Sigmoid colon (tissue), 7 donors: ENCODE measurements around the gene ELOB. TPM values are rescaled to one million over a fixed set of nuclear protein-coding genes. Genes with fewer than 3 reads are reported as not detected.
A peak's percentile ranks its signal among the peaks of the same experiment; 100 is the strongest.

Experiments
- DNase-seq: peaks from one replicate; pipeline ENCODE4 v3.0.0-alpha.2; 2019
- H3K27ac ChIP-seq, 4 donors: fragments of 200-600 bp; sonication (generic); one replicate each; pipeline ENCODE4 v1.5.1; 2016 to 2019; ENCODE audit warnings: mild to moderate bottlenecking in 1 of 4
- H3K27me3 ChIP-seq, 3 donors: fragments of 200-600 bp; sonication (generic); one replicate each; pipeline ENCODE4 v1.5.1; 2019; ENCODE audit warnings: mild to moderate bottlenecking in 1 of 3
- H3K36me3 ChIP-seq, 4 donors: fragments of 200-600 bp; sonication (generic); one replicate each; pipeline ENCODE4 v1.5.1; 2016 to 2019
- H3K4me1 ChIP-seq, 4 donors: fragments of 200-600 bp; sonication (generic); one replicate each; pipeline ENCODE4 v1.5.1; 2017 to 2019
- H3K4me3 ChIP-seq, 4 donors: fragments of 200-600 bp; sonication (generic); one replicate each; pipeline ENCODE4 v1.5.1; 2017 to 2019; ENCODE audit warnings: mild to moderate bottlenecking in 2 of 4, moderate library complexity in 1 of 4
- H3K9me3 ChIP-seq, 4 donors: fragments of 200-600 bp in 3 of 4; sonication (generic) in 3 of 4; one replicate each; pipeline versions ENCODE4 v1.5.1 to v1.6.1; 2013 to 2019
- EP300 ChIP-seq, 4 donors: sonication (generic); formaldehyde crosslinking; IDR thresholded peaks; one replicate each; pipeline ENCODE4 v1.6.1; 2017; ENCODE audit warnings: antibody characterized with exemption in 4 of 4
- POLR2A ChIP-seq, 2 donors: fragments of 450-650 bp; IDR thresholded peaks; one replicate each; pipeline ENCODE4 v1.6.1; 2016; ENCODE audit warnings: antibody characterized with exemption in 2 of 2, mild to moderate bottlenecking in 2 of 2, moderate library complexity in 2 of 2
- POLR2AphosphoS5 ChIP-seq, 4 donors: sonication (generic); formaldehyde crosslinking; IDR thresholded peaks; one replicate each; pipeline ENCODE4 v1.6.1; 2017; ENCODE audit warnings: antibody characterized with exemption in 4 of 4
- WGBS, 2 donors: extraction: QIAGEN DNeasy Blood & Tissue Kit; methylation state at CpG; one replicate each; pipeline ENCODE4 v1.1.7; 2013; 5-methylcytosine and 5-hydroxymethylcytosine counted together
- intact Hi-C: fragments of 100-400 bp; cut with DNase I; formaldehyde crosslinking; loops from one replicate; pipeline ENCODE4 v1.15.1; 2023
- polyA plus RNA-seq, 3 donors: library from polyadenylated mRNA; stranded (reverse); fragments of 200-250 nt; gene quantifications; one replicate each; pipeline ENCODE4 v1.2.3, GENCODE V29; 2013
- total RNA-seq, 4 donors: library from RNA; depleted of rRNA; stranded (reverse); fragments of >200 nt; gene quantifications; one replicate each; pipeline ENCODE4 v1.1.0, GENCODE V29; 2016
- TF ChIP-seq, protein P1 (sequence below), 4 experiments: fragments of 450-650 bp in 3 of 4; fragments of 200-600 bp in 1 of 4; IDR thresholded peaks; one replicate each; pipeline ENCODE4 v1.5.1; 2016 to 2019; ENCODE audit warnings: antibody characterized with exemption in 4 of 4, mild to moderate bottlenecking in 3 of 4, moderate library complexity in 2 of 4
- donor health status: healthy with polysubstance abuse.
- donor health status: Bipolar disorder and iron deficiency.
- donor health status: healthy.

The ELOB gene
- total RNA-seq (1,000 to 10,000 TPM in 1 of 4 donors, 100 to 1,000 TPM in 3; 329 to 1,166 (median 508) TPM), polyA plus RNA-seq (100 to 1,000 TPM; 454 to 984 (median 463) TPM)

DNA sequence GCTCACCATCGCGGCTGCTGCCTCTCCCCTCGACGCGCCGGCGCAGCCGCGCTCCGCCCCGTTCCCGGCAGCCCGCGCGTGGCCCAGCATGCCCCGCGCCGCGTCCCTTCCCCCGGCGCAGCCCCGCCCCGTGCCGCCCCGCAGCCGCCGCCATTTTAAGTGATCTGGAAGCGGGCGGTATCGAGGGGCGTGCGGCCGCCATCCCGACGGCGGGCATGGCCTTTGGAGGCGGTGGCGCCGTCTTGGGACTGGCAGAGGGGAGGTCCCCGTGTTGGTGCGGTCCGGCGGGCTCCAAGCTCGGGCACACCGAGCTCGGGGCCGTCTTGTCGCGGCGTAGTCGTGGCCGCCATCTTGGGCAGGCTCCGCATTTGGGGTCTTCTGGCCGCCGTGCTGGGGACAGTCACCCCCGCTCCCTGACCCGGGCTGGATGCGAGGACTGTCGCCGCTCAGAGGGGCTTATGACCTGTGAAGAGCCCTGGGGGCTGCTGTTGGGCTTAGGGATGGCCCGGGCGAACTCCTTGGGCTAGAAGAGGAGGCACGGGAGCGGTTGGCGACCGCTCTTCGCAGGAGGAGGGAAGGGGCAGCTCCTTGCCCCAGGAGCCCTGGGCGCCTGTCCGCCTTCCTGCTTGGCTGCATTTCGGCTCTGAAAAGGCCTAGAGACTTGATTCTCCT, at the start of gene ELOB:
ELOB (minus strand) TSS at position 50 of the 672 bp plus-strand sequence; CDS start at position 9, 41 bp downstream.
- no peaks in the 10 kb centered on the region for H3K9me3 ChIP-seq
- peak within 1 kb of the TSS; percentile 93 to 100 (median 98) for H3K27ac ChIP-seq
- peak; percentile 93 for DNase-seq
- intact Hi-C loops: loop anchor here (5.0 to 10.0 kb wide), 3 partner anchors 95 to 377 kb away; partner anchors contain the start of genes CEMP1 and KCTD5
- no peaks in the 10 kb centered on the region for H3K27me3 ChIP-seq
- peak within 1 kb of the TSS; percentile 68 to 99 (median 88) for H3K4me3 ChIP-seq
- TF ChIP-seq POLR2A (IDR thresholded peaks at IDR 0.05): peak; percentile 52 to 55
- TF ChIP-seq POLR2AphosphoS5 (IDR thresholded peaks at IDR 0.05): peak; percentile 73 to 92 (median 84)
- peak in 1 of 4 donors; percentile 6 for TF ChIP-seq EP300 (IDR thresholded peaks at IDR 0.05)
- TF ChIP-seq, protein P1, sequence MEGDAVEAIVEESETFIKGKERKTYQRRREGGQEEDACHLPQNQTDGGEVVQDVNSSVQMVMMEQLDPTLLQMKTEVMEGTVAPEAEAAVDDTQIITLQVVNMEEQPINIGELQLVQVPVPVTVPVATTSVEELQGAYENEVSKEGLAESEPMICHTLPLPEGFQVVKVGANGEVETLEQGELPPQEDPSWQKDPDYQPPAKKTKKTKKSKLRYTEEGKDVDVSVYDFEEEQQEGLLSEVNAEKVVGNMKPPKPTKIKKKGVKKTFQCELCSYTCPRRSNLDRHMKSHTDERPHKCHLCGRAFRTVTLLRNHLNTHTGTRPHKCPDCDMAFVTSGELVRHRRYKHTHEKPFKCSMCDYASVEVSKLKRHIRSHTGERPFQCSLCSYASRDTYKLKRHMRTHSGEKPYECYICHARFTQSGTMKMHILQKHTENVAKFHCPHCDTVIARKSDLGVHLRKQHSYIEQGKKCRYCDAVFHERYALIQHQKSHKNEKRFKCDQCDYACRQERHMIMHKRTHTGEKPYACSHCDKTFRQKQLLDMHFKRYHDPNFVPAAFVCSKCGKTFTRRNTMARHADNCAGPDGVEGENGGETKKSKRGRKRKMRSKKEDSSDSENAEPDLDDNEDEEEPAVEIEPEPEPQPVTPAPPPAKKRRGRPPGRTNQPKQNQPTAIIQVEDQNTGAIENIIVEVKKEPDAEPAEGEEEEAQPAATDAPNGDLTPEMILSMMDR (IDR thresholded peaks at IDR 0.05): no peak
- WGBS, 2 donors: 0 to 1% methylated on average over 70 of the region's 70 CpGs
- peaks cover 4 to 33% (median 26%) of the 10 kb centered on the region in 4 donors for H3K4me1 ChIP-seq
- H3K36me3 ChIP-seq: peaks cover 0 to 31% (median 14%) of the 10 kb centered on the region in 4 donors

DNA sequence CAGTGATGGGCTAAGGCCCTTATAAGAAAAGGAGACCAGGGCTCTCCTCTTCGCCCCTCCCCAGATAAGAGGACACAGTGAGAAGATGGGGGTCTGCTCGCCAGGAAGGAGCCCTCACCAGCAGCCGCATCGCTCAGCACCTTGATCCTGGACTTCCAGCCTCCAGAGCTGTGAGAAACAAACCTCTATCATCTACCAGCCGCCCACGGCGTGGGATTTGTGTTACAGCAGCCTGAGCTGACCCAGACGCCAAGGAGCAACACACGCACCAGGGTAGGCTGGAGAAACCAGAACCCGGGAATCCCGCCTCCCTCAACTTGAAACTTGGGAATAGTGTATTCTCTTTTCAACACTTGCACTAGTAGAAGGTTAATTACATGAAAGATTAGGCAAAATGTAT, 48.8 kb upstream of the ELOB start:
- DNase-seq: peak; percentile 19
- no peaks in the 10 kb centered on the region for H3K9me3 ChIP-seq
- H3K4me1 ChIP-seq: no peaks in the 10 kb centered on the region
- no peaks in the 10 kb centered on the region for H3K36me3 ChIP-seq
- no peak for TF ChIP-seq EP300 (IDR thresholded peaks at IDR 0.05)
- TF ChIP-seq, protein P1 (IDR thresholded peaks at IDR 0.05): no peak
- TF ChIP-seq POLR2AphosphoS5 (IDR thresholded peaks at IDR 0.05): no peak
- TF ChIP-seq POLR2A (IDR thresholded peaks at IDR 0.05): no peak
- peaks cover 0 to 23% (median 0%) of the 10 kb centered on the region in 3 donors for H3K27me3 ChIP-seq
- intact Hi-C loops: no loop called here
- no peak overlapping the region for H3K4me3 ChIP-seq
- 89 to 90% methylated on average over 11 of the region's 11 CpGs for WGBS, 2 donors
- no peak overlapping the region for H3K27ac ChIP-seq

DNA sequence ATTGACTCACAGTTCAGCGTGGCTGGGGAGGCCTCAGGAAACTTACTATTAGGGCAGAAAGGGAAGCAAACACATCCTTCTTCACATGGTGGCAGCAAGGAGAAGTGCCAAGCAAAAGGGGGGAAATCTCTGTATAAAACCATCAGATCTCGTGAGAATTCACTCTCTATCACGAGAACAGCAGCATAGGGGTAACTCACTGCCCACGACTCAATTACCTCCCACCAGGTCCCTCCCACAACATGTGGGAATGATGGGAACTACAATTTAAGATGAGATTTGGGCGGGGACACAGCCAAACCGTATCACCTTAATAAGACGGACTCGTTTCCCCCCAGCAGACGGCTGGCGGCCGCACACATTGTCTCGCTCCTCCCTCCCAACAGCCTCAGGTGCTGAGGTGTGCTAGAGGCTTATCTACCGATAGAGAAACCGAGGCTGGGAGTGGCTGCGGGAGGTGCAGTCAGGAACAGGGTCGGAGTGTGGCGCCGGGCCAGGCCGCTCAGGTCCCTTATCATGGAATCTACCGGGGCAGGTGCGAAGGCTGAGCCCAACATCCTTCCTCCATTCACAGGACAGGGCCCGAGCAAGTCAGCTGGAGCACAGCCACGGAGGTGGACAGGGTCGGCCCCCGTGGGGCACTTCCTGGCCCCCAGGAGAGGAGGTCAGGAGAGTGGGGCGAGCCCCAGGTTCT, 48.1 kb upstream of the ELOB start:
- Histone ChIP-seq H3K4me3 (no peak overlapping the region), H3K4me1 (no peaks in the 10 kb centered on the region), H3K27ac (no peak overlapping the region), H3K9me3 (no peaks in the 10 kb centered on the region), H3K36me3 (no peaks in the 10 kb centered on the region), H3K27me3 (peaks cover 0 to 24% (median 0%) of the 10 kb centered on the region in 3 donors)
- intact Hi-C loops: no loop called here
- TF ChIP-seq EP300 (IDR thresholded peaks at IDR 0.05) (no peak), POLR2AphosphoS5 (IDR thresholded peaks at IDR 0.05) (no peak), POLR2A (IDR thresholded peaks at IDR 0.05) (no peak)
- TF ChIP-seq, protein P1 (IDR thresholded peaks at IDR 0.05): no peak
- WGBS, 2 donors: 75 to 84% methylated on average over 26 of the region's 26 CpGs
- DNase-seq: peak; percentile 56

DNA sequence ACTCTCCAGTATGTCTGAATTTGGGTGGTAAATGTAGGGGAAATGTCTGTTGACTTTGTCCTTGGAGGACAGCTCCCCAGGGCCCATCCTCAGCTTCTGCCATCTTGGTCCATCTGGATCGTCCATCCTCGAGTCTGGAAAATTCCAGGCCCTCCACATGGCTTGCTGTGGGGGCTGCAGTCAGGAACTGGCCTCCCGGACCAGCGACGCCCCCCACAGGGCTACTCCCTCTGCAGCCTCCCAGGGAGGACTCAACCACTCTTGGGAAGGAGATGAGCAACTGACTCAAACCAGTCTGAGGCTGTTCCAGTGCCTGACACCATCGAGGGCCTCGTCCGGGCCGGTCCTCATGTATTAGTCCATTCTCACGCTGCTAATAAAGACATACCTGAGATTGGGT, 47.5 kb upstream of the ELOB start:
- H3K27ac ChIP-seq: no peak overlapping the region
- no peak overlapping the region for H3K4me3 ChIP-seq
- no peaks in the 10 kb centered on the region for H3K36me3 ChIP-seq
- DNase-seq: no peak
- H3K27me3 ChIP-seq: peaks cover 0 to 18% (median 0%) of the 10 kb centered on the region in 3 donors
- intact Hi-C loops: no loop called here
- no peaks in the 10 kb centered on the region for H3K4me1 ChIP-seq
- 89 to 90% methylated on average over 10 of the region's 10 CpGs for WGBS, 2 donors
- TF ChIP-seq POLR2A (IDR thresholded peaks at IDR 0.05) (no peak), POLR2AphosphoS5 (IDR thresholded peaks at IDR 0.05) (no peak), EP300 (IDR thresholded peaks at IDR 0.05) (no peak)
- TF ChIP-seq, protein P1 (IDR thresholded peaks at IDR 0.05): no peak
- H3K9me3 ChIP-seq: no peaks in the 10 kb centered on the region
